ENCODE measurements around the gene ATP1B3.

The ATP1B3 gene

GRCh38 chr3:141830508-141830907, 45.9 kb upstream of the ATP1B3 start:
- H3K4me3 ChIP-seq (ENCODE audit: low read length): no peak overlapping the region
- DNase-seq: no peak
- no peaks in the 10 kb centered on the region for H3K4me1 ChIP-seq (ENCODE audit: low read length)
- no peaks in the 10 kb centered on the region for H3K79me2 ChIP-seq (ENCODE audit: low read length)
- H3K36me3 ChIP-seq (replicated peaks; ENCODE audit: insufficient read depth, low read length): no peaks in the 10 kb centered on the region
- no peaks in the 10 kb centered on the region for H3F3A ChIP-seq (ENCODE audit: insufficient read depth, low read length)
- no peak overlapping the region for H2AFZ ChIP-seq (ENCODE audit: low read length)
- no peaks in the 10 kb centered on the region for H3K9me3 ChIP-seq (replicated peaks; ENCODE audit: insufficient read depth, low read length)
- H4K20me1 ChIP-seq (ENCODE audit: insufficient read depth, low read length): no peaks in the 10 kb centered on the region
- TF ChIP-seq EZH2phosphoT487 (IDR thresholded peaks at IDR 0.05; ENCODE audit: low read length) (no peak), CTCF (IDR thresholded peaks at IDR 0.05; ENCODE audit: low read length) (no peak)
- H3K9me2 ChIP-seq (replicated peaks; ENCODE audit: insufficient read depth, low read length): no peaks in the 10 kb centered on the region
- H3K9ac ChIP-seq (ENCODE audit: low read length): no peak overlapping the region
- no peak overlapping the region for H3K4me2 ChIP-seq (ENCODE audit: low read depth, low read length)
- no peak overlapping the region for H3K27ac ChIP-seq (ENCODE audit: low read length)
- no peaks in the 10 kb centered on the region for H3K27me3 ChIP-seq (replicated peaks; ENCODE audit: insufficient read depth, low read length)

GRCh38 chr3:141834292-141834691, 42.2 kb upstream of the ATP1B3 start:
- DNase-seq: no peak
- Histone ChIP-seq H3K9ac (ENCODE audit: low read length) (no peak overlapping the region), H2AFZ (ENCODE audit: low read length) (no peak overlapping the region), H4K20me1 (ENCODE audit: insufficient read depth, low read length) (no peaks in the 10 kb centered on the region), H3K27ac (ENCODE audit: low read length) (no peak overlapping the region), H3K4me1 (ENCODE audit: low read length) (no peaks in the 10 kb centered on the region), H3K9me2 (replicated peaks; ENCODE audit: insufficient read depth, low read length) (no peaks in the 10 kb centered on the region), H3K27me3 (replicated peaks; ENCODE audit: insufficient read depth, low read length) (no peaks in the 10 kb centered on the region), H3K4me2 (ENCODE audit: low read depth, low read length) (no peak overlapping the region), H3K9me3 (replicated peaks; ENCODE audit: insufficient read depth, low read length) (no peaks in the 10 kb centered on the region), H3F3A (ENCODE audit: insufficient read depth, low read length) (no peaks in the 10 kb centered on the region), H3K79me2 (ENCODE audit: low read length) (no peaks in the 10 kb centered on the region), H3K36me3 (replicated peaks; ENCODE audit: insufficient read depth, low read length) (no peaks in the 10 kb centered on the region), H3K4me3 (ENCODE audit: low read length) (no peak overlapping the region)
- TF ChIP-seq EZH2phosphoT487 (IDR thresholded peaks at IDR 0.05; ENCODE audit: low read length) (no peak), CTCF (IDR thresholded peaks at IDR 0.05; ENCODE audit: low read length) (no peak), EZH2 (optimal IDR thresholded peaks at IDR 0.05; ENCODE audit: low read depth, low read length) (no peak)

GRCh38 chr3:141835557-141836229, 40.8 kb upstream of the ATP1B3 start:
- no peak overlapping the region for H3K4me2 ChIP-seq (ENCODE audit: low read depth, low read length)
- no peak overlapping the region for H3K4me3 ChIP-seq (ENCODE audit: low read length)
- H3K9ac ChIP-seq (ENCODE audit: low read length): no peak overlapping the region
- H3K9me2 ChIP-seq (replicated peaks; ENCODE audit: insufficient read depth, low read length): no peaks in the 10 kb centered on the region
- no peaks in the 10 kb centered on the region for H4K20me1 ChIP-seq (ENCODE audit: insufficient read depth, low read length)
- no peaks in the 10 kb centered on the region for H3F3A ChIP-seq (ENCODE audit: insufficient read depth, low read length)
- H3K79me2 ChIP-seq (ENCODE audit: low read length): no peaks in the 10 kb centered on the region
- H3K36me3 ChIP-seq (replicated peaks; ENCODE audit: insufficient read depth, low read length): no peaks in the 10 kb centered on the region
- no peak for DNase-seq
- TF ChIP-seq EZH2 (optimal IDR thresholded peaks at IDR 0.05; ENCODE audit: low read depth, low read length): no peak
- no peak for TF ChIP-seq EZH2phosphoT487 (IDR thresholded peaks at IDR 0.05; ENCODE audit: low read length)
- no peak for TF ChIP-seq CTCF (IDR thresholded peaks at IDR 0.05; ENCODE audit: low read length)
- no peak overlapping the region for H3K27ac ChIP-seq (ENCODE audit: low read length)
- H3K4me1 ChIP-seq (ENCODE audit: low read length): no peaks in the 10 kb centered on the region
- no peak overlapping the region for H2AFZ ChIP-seq (ENCODE audit: low read length)
- H3K9me3 ChIP-seq (replicated peaks; ENCODE audit: insufficient read depth, low read length): no peaks in the 10 kb centered on the region
- H3K27me3 ChIP-seq (replicated peaks; ENCODE audit: insufficient read depth, low read length): no peaks in the 10 kb centered on the region
